MCF 10A (cell line): ENCODE data around the gene CCL24. TPM values are rescaled to one million over a fixed set of nuclear protein-coding genes. Genes with fewer than 3 reads are reported as not detected.
"Not testable (repeated sequence)": the region's sequence is repeated elsewhere in the genome, so short reads cannot be mapped to it uniquely, and the experiment has no call there.

Experiments
- BruUV-seq: library from RNA; stranded (reverse); fragments of 400-500 nt; replicated peaks from 2 replicates; lab custom pipeline; 2021; lab: Mats Ljungman, UMichigan
- CTCF ChIA-PET: fragments of 300-600 bp; sonication (Branson Sonifier 250); formaldehyde crosslinking; extraction: SDS; loops from one replicate; lab custom pipeline; 2021; ENCODE audit warnings: antibody characterized with exemption, inconsistent platforms; lab: Yijun Ruan, JAX
- POLR2A ChIA-PET: fragments of 300-600, 350-650 bp; sonication (Branson Sonifier 250); formaldehyde crosslinking; extraction: SDS; loops from one replicate; lab custom pipeline; 2020; ENCODE audit warnings: antibody characterized with exemption, inconsistent platforms; lab: Yijun Ruan, JAX
- DNase-seq: peaks from one replicate; pipeline ENCODE4 v3.0.0-alpha.2; 2018; ENCODE audit not compliant: unreplicated experiment
- H3K27ac Mint-ChIP-seq: one replicate; pipeline ENCODE4 v1.8.0; 2022; ENCODE audit warnings: mild to moderate bottlenecking, low read depth, mixed read lengths; ENCODE audit not compliant: unreplicated experiment
- H3K27me3 Mint-ChIP-seq: one replicate; pipeline ENCODE4 v1.8.0; 2022; ENCODE audit warnings: mixed read lengths; ENCODE audit not compliant: insufficient read depth, unreplicated experiment
- H3K36me3 Mint-ChIP-seq: one replicate; pipeline ENCODE4 v1.8.0; 2022; ENCODE audit warnings: mild to moderate bottlenecking, moderate library complexity, mixed read lengths; ENCODE audit not compliant: insufficient read depth, unreplicated experiment
- H3K4me1 Mint-ChIP-seq: one replicate; pipeline ENCODE4 v1.8.0; 2022; ENCODE audit warnings: mixed read lengths; ENCODE audit not compliant: insufficient read depth, unreplicated experiment
- H3K4me3 Mint-ChIP-seq: one replicate; pipeline ENCODE4 v1.8.0; 2022; ENCODE audit warnings: mild to moderate bottlenecking, moderate library complexity, mixed read lengths; ENCODE audit not compliant: unreplicated experiment
- H3K9me3 Mint-ChIP-seq: one replicate; pipeline ENCODE4 v1.8.0; 2022; ENCODE audit warnings: mixed read lengths; ENCODE audit not compliant: unreplicated experiment
- CTCF ChIP-seq: fragments of 200-600 bp; IDR thresholded peaks from one replicate; pipeline ENCODE4 v1.8.0; 2022; ENCODE audit warnings: antibody characterized with exemption, mild to moderate bottlenecking; ENCODE audit not compliant: unreplicated experiment
- intact Hi-C: fragments of 100-400 bp; cut with micrococcal nuclease; formaldehyde crosslinking; loops from 2 replicates; pipeline ENCODE4 v1.14.1; 2022
- total RNA-seq: library from RNA; stranded (reverse); gene quantifications from 2 replicates; pipeline ENCODE4 v1.2.3, GENCODE V29; 2022

The CCL24 gene
- total RNA-seq, 1 experiment from 2014 or later: not detected

DNA sequence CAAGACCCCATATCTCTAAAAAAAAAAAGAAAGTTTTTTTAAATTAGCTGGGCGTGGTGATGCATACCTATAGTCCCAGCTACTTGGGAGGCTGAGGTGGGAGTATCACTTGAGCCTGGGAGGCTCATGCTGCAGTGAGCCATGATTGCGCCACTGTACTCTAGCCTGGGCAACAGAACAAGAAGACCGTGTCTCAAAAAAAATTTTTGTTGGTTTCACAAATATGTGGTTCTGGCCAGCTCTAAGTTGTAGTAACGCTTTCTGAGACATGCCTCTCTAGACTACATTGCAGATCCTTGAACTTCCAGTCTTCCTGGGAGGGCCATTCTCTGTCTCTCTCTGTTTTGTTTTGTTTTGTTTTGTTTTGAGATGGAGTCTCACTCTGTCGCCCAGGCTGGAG is 40.6 kb upstream of the CCL24 start:
- ChIA-PET POLR2A (interaction anchor here (0.7 to 0.9 kb wide), 2 partner anchors 13 to 24 kb away, joined by 3 read pairs; partner anchors contain the start of gene RHBDD2), CTCF (interaction anchor here (0.7 to 1.1 kb wide), 3 partner anchors 14 to 215 kb away, joined by 4 read pairs; no protein-coding TSS in a partner anchor)
- DNase-seq: peak; percentile 46
- H3K9me3 Mint-ChIP-seq: no peaks in the 10 kb centered on the region
- H3K36me3 Mint-ChIP-seq: no peaks in the 10 kb centered on the region
- no TSS peak for BruUV-seq
- no peak for TF ChIP-seq CTCF
- no peaks in the 10 kb centered on the region for H3K27me3 Mint-ChIP-seq
- no peak overlapping the region for H3K27ac Mint-ChIP-seq
- no peak overlapping the region for H3K4me3 Mint-ChIP-seq
- intact Hi-C loops: no loop called here
- H3K4me1 Mint-ChIP-seq: peaks cover 8% of the 10 kb centered on the region

- Mint-ChIP-seq H3K36me3 (no peaks in the 10 kb centered on the region), H3K4me3 (no peak overlapping the region), H3K27me3 (no peaks in the 10 kb centered on the region), H3K27ac (no peak overlapping the region), H3K9me3 (no peaks in the 10 kb centered on the region), H3K4me1 (peaks cover 8% of the 10 kb centered on the region)
- ChIA-PET POLR2A (no interaction called here), CTCF (no interaction called here)
- no peak for DNase-seq
- BruUV-seq: no TSS peak
- intact Hi-C loops: no loop called here
- TF ChIP-seq CTCF: no peak
These were observed 36.6 kb upstream of the CCL24 start for GRCh38 chr7:75850235-75850634.

DNA sequence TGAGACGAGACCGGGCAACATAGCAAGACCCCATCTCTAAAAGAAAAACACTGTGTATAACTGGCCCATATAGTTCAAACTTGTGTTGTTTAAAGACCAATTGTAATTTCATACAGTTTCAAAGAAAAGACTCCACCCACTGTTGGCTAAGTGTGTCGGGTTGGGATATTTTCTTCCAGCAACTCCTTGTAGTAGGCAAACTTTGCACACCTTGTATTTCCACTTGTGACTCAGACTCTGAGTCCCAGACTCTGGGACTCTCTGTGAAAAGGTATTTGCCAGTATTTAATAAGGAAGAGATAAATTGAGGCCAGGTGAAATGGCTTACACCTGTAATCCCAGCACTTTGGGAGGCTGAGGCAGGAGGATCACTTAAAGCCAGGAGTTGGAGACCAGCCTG is 36.0 kb upstream of the CCL24 start:
- intact Hi-C loops: loop anchor here (10.0 kb wide), 1 partner anchor 75 kb away; the partner anchor contains the start of gene CCL26
- Mint-ChIP-seq H3K4me3 (no peak overlapping the region), H3K27me3 (no peaks in the 10 kb centered on the region), H3K36me3 (no peaks in the 10 kb centered on the region), H3K27ac (peak overlapping the region; percentile 29), H3K4me1 (peaks cover 8% of the 10 kb centered on the region), H3K9me3 (no peaks in the 10 kb centered on the region)
- peak; percentile 39 for DNase-seq
- POLR2A ChIA-PET: no interaction called here
- no TSS peak for BruUV-seq
- CTCF ChIA-PET: interaction anchor here (0.6 kb wide), 1 partner anchor 104 kb away, joined by 3 read pairs; no protein-coding TSS in a partner anchor
- no peak for TF ChIP-seq CTCF

DNA sequence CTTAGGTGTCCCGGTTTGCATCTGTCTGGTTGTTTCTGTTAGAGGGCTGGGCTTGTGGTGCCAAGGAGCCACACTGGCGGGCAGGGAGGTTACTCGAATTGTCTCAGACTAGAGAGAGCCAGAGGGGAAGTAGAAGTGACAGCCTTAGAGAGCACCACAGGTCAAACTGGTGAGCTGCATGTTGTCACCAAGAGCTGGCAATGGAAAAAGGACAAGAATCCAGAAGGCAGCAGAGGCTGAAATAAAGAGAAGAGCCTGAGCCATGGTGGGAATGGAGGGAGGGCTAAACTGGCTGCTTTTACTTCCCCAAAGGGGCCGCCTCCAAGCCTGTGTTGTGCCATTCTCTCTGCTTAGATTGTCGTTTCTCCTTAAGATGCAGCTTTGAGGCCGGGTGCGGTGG is 34.1 kb upstream of the CCL24 start:
- intact Hi-C loops: loop anchor here (10.0 kb wide), 1 partner anchor 73 kb away; the partner anchor contains the start of gene CCL26
- CTCF ChIA-PET: interaction anchor here (1.4 kb wide), 1 partner anchor 18 kb away, joined by 4 read pairs; no protein-coding TSS in a partner anchor
- H3K4me1 Mint-ChIP-seq: peaks cover 17% of the 10 kb centered on the region
- no peaks in the 10 kb centered on the region for H3K36me3 Mint-ChIP-seq
- POLR2A ChIA-PET: interaction anchor here (1.8 kb wide), 1 partner anchor 200 kb away, joined by 3 read pairs; the partner anchor contains the start of genes MDH2 and STYXL1
- H3K27ac Mint-ChIP-seq: no peak overlapping the region
- H3K9me3 Mint-ChIP-seq: no peaks in the 10 kb centered on the region
- no peak overlapping the region for H3K4me3 Mint-ChIP-seq
- BruUV-seq: no TSS peak
- no peak for DNase-seq
- H3K27me3 Mint-ChIP-seq: no peaks in the 10 kb centered on the region
- TF ChIP-seq CTCF: no peak

DNA sequence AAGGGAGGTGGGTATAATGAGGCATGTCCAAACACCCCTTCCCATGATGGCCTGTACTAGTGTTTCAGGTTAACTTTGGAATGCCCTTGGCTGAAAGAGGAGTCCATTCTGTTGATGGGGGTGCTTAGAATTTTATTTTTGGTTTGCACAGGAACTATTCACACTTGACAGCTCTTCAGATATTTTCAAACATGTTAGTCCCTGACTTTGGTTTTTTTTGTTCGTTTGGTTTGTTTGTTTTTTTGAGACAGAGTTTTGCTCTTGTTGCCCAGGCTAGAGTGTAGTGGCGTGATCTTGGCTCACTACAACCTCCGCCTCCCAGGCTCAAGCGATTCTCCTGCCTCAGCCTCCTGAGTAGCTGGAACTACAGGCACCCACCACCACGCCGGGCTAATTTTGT is 31.5 kb upstream of the CCL24 start:
- H3K27me3 Mint-ChIP-seq, H3K4me3 Mint-ChIP-seq, H3K36me3 Mint-ChIP-seq, BruUV-seq, H3K27ac Mint-ChIP-seq, H3K9me3 Mint-ChIP-seq, DNase-seq, POLR2A ChIA-PET: not testable (repeated sequence)
- intact Hi-C loops: loop anchor here (10.0 kb wide), 1 partner anchor 70 kb away; the partner anchor contains the start of gene CCL26
- H3K4me1 Mint-ChIP-seq: peaks cover 22% of the 10 kb centered on the region
- CTCF ChIA-PET: interaction anchor here (0.6 to 1.2 kb wide), 3 partner anchors 14 to 175 kb away, joined by 4 to 5 read pairs (median 4); no protein-coding TSS in a partner anchor
